Occipital lobe (tissue), 2 donors: ENCODE results near the gene AGBL4. TPM values are rescaled to one million over a fixed set of nuclear protein-coding genes. Genes with fewer than 3 reads are reported as not detected.

Source experiments
- DNase-seq: peaks from one replicate; lab custom pipeline; 2025; lab: John Stamatoyannopoulos, UW
- total RNA-seq: library from RNA; depleted of rRNA; stranded (reverse); fragments of >200 nt; gene quantifications from one replicate; pipeline ENCODE4 v1.2.3, GENCODE V29; 2014

The AGBL4 gene
- total RNA-seq, 1 donor from 2014 or later, result 3.4 TPM

- no peak for DNase-seq
Observed at GRCh38 chr1:48686159-48686558, 1337.6 kb downstream of the AGBL4 start.

DNA sequence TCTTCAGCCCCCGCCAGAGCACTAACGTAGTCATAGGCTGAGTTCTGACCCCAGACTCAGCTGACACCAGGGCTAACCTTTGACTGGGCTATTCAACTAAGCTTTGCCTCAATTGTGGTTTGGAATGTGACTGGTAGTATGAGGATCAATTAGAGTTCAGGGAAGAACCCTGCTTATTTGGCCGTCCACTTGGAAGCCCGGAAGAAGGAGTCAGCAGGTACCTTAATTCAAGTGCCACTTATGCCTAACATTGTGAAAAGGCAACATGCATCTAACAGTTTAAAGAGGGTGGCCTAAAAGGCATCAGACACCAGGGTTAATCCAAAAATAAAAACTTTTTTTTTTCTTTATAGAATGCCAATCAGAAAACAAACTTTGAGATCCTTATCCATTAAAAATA lies 1339.4 kb downstream of the AGBL4 start:
- no peak for DNase-seq

GRCh38 chr1:48683839-48684238 lies 1339.9 kb downstream of the AGBL4 start:
- DNase-seq, result no peak

- no peak for DNase-seq
Observed at GRCh38 chr1:48681476-48682305, 1342.1 kb downstream of the AGBL4 start.

- no peak for DNase-seq
Observed at GRCh38 chr1:48680411-48681035, 1343.2 kb downstream of the AGBL4 start.

DNA sequence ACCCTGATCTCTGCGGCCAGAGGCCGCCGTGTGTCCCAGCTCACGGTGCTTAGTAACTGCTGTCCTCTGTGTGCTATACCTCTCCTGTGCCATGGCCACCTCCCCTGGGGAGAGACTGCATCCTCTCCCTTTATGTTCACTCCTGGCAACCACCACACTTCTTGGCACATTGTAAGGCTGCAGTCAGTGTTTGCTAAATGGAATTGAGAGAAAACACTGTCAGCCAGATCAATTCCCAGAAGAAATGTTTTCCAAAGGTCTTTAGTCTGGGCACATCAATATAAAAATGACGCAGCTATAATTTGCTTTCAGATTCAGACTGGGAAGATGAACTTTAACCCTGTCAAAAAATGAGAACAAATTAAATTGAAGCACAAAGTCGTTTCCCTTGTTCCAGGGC lies 1343.9 kb downstream of the AGBL4 start:
- DNase-seq, result no peak

- no peak for DNase-seq
Observed at GRCh38 chr1:48678710-48679505, 1344.8 kb downstream of the AGBL4 start.

DNA sequence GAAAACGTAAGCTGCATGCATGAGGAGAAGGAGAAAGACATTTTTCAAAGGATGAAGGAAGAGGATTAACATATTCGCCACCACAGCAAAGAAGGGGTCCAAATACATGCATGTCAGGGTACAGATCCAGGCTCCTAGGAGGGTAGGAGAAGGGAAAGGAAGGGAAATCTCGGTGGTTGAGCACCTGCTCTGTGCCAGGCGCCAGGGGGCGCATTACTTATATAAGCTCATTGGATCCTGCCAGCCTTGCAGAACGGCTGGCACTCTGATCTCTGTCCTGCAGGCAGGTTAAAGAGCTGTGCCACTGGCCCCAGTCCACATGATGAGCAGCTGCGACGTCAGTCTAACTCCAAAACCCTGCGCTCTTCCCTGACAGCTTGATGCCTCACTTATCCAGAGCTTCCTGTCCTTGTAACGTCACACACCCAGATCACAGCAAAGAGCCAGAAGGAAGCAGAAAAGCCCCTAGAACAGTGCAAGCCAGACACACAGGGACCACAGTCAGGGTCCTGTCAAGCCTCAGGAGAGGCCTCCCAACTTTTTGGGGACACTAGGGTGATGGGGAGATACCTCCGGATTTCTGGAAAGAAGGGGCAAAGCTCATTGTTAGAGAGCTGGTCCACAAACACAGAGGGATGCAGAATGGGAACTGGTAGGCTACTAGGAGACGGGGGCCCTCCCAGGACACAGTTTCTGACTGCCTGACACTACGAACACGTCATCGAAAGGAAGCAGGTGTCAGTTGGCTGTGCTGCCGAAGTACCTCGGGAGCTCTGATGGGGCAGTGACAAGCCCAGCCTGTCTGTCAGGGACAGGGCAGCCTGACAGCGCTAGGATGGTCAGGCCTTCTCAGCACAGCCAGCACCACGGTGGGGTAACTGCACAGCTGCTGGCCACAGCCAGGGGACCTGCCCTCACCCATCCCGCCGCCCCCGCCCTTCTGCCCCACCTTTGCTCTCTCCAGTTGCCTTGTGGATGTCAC lies 1346.2 kb downstream of the AGBL4 start:
- DNase-seq, result peak; percentile 22

DNA sequence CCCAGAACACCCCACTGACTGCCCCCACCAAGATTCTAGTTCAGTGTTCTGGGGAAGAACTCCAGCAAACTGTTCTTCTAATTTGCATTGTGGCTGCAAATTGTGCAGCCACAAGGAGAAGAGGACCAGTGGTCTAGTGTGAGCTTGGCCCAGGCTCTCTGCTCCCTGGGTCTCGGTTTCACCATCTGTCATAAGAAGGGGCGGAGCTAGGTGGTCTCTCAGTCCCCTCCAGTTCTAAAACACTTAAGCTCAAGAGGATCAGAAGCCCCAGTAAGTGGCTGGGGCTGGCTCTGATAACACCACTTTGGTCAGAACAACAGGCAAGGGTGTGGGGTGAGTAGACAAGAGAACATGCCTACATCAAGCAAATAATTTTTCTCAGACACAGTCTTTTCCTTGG lies 1346.9 kb downstream of the AGBL4 start:
- no peak for DNase-seq

DNA sequence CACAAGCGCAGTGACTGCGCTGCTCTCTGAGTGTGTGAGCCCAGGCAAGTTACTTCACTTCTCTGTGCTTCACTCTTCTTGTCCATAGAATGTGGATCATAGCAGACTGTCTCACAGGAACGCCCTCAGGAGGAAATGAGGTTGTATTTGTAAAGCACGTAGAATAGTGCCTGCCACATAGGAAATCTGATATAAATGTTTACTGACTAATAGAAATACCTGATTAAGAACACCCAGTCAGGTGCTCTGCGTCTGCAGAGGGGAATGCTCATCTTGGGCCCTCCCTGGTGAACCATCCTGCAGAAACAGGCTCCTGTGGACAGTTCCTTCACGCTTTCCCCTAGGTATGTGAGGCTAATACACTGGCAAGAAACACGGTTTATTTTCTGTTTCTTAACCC lies 1347.4 kb downstream of the AGBL4 start:
- no peak for DNase-seq

DNA sequence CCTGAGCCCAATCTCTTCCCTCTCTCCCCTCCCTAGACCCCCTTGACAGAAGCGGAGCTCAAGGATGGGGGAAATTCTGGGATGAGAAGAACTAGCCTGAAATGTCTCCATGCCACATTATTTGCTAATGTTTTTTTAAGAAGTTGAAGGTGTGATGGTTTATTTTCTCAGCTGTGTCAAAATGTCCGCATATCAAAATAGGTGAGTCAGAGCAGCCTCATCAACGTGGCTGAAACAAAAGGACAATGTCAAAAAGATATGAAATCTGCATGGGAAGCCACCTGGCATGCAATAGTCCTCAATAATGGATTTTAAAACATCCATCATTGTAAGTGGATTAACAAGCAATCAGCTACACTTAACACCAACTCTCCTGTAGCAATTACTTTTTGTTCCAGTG lies 1348.5 kb downstream of the AGBL4 start:
- no peak for DNase-seq

DNA sequence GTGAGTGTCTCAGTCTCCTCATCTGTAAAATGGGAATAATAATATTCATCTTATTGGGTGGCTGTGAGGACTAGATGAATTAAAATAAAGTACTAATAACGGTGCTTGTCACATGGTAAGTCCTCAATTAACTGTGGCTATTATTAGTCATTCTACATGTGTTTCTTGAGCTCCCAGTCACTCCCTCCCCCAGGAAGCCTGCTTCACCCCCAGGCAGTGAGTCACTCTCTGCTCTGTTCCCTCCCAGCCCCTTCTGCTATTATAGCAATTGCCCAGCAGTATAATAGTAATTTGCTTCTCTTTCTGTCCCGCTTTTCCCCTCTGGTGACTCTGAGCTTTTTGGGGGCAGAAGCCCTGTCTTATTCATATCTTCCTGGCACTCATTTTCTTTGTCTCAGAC lies 1349.1 kb downstream of the AGBL4 start:
- no peak for DNase-seq

GRCh38 chr1:48673332-48674105 lies 1350.2 kb downstream of the AGBL4 start:
- DNase-seq, result no peak

- no peak for DNase-seq
Observed at GRCh38 chr1:48671578-48671977, 1352.2 kb downstream of the AGBL4 start.

DNA sequence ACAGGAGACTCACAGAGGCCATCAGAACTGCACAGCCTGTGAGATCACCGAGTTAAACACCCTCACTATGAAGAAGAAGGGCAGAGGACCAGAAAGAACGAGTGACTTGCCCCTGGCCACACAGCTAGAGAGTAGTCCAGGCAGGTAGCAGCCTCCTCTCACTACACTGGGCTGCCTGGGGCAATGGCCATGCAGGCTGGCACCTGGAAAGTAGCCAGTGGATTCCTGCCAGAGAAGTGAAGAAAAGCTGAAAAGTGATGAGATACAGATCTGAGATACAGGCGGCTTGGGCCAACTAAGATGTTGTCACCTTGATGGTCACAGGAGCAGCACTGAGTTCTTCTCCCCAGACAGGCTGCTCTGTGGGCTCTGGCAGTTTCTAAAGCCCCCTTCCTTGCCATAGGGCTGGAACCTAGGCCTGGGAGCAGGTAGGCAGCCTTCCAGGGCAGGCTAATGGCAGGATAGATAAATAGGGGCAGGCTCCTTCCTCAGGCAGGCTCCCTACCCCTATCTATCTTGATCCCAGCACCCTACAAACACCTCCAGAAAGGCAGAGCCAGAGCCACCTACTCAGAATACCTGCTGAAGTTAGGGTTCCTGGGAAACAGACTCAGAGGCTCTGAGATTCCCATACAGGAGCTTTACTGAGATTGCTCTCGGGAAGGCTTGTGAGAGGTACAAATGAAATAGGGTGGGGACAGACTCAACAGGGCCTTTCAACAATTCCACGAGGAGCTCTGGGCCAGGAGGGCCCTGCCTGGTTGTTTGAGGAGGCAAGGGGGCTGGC lies 1353.3 kb downstream of the AGBL4 start:
- DNase-seq, result no peak

DNA sequence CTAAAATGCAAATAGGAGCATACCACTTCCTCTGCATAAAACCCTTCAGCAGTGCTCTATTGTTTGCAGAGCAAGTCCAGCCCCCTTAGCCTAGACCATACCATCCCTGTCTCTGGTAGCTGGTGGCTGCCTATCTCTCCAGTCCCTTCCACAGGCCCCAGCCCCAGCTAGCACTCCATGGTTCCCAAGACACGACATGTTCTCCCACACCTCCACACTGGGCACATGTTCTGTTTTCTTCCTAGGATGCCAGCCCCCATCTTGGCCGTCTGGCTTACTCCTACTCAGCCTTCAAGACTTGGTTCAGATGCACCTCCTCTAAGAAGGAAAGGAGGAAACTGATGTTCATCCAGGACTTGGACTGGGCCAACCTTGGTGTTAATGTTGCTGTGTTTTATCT lies 1355.4 kb downstream of the AGBL4 start:
- DNase-seq, result peak; percentile 14

- DNase-seq, result no peak
Observed at GRCh38 chr1:48667782-48668181, 1356.0 kb downstream of the AGBL4 start.

DNA sequence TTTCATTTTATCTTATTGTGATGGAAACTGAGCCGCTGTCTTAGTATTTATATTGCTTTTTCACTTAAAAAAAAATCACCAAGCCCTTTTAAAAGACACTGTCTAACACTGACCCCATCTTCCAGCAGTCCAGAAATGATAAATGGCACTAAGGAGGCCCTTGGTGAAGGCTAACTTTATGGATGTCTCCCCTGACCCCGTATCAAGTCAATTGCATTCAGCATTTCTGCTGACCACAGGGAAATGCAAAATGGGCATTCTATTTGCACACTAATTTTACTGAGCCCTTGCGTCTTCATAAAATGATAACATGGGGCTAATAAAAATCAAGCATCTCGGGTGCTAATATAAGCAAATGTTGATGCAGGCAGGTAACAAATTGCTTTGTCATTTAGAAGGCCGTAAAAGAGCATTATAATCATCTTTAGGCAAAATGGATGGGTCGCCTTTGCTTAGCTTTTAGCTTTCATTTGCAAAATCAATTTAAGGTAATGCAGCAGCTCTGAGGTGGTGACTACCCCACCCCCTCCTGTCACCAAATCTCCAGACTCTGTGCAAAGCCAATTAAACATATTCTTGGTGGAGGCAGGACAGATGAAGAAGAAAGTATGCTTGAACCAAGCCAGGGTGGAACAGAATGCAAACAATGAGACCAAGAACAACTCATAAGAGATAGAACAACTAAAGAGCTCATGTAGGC lies 1357.9 kb downstream of the AGBL4 start:
- no peak for DNase-seq
